GOT3 (cell line): ENCODE data around the gene TNS3.

Experiments
- DNase-seq: peaks from one replicate; lab custom pipeline; 2025; ENCODE audit warnings: mixed read lengths; lab: John Stamatoyannopoulos, UW

Gene TNS3

GRCh38 chr7:47485640-47486435 is 96.1 kb downstream of the TNS3 start:
- DNase-seq: no peak

DNA sequence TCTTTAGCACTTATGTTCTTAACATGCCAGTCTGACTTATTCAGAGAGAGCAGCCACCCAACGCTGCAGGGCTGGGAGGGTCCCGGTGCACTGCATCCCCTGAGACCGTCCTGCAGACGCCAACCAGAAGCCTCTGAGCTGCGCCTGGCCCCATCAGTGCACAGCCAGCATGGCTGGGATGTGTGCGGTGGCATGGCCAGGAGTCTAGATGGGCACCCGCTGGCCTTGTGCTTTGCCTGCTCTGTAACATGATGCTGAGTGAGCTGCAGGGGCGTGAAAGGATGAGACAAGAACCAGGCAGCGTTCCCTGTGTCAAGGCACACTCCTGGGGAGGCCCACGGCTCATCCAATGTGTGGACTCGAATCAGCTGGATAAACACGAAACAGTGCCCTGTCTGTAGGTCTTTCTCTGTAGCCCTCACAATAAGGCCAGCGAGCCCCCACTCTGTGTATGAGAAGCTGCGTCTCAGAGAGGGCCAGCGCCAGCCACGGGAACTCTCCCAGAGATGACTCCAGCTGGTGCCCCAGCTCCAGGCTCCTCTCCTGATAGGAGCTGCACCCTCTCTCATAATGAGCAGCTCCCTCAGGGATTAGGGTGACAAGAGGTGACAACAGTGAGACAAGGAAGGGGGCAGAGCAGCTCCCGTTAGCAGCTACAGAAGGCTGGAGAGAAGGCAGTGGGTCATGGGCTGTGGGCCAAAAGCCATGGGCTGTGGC is 96.8 kb downstream of the TNS3 start:
- DNase-seq: no peak

DNA sequence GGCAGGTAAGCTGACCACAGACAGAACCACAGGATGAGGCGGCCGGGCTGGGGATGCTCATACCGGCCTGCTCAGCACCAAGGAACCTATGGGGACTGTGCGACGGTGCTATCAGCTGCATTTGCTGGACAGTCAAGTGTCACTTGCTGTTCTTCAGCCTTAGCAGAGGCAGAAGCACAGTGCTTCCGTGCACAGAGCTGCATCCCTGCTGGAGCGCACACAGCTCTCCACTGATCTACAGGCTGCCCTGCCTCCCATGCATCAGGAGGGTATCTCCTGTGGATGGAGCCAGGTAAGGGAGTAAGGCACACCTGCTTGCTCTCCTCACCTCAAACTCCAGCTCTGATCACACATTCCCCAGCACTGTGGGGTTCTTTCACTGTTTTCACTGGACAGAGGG is 97.5 kb downstream of the TNS3 start:
- DNase-seq: no peak

- DNase-seq: no peak
These were observed 98.2 kb downstream of the TNS3 start for GRCh38 chr7:47483604-47484273.

DNA sequence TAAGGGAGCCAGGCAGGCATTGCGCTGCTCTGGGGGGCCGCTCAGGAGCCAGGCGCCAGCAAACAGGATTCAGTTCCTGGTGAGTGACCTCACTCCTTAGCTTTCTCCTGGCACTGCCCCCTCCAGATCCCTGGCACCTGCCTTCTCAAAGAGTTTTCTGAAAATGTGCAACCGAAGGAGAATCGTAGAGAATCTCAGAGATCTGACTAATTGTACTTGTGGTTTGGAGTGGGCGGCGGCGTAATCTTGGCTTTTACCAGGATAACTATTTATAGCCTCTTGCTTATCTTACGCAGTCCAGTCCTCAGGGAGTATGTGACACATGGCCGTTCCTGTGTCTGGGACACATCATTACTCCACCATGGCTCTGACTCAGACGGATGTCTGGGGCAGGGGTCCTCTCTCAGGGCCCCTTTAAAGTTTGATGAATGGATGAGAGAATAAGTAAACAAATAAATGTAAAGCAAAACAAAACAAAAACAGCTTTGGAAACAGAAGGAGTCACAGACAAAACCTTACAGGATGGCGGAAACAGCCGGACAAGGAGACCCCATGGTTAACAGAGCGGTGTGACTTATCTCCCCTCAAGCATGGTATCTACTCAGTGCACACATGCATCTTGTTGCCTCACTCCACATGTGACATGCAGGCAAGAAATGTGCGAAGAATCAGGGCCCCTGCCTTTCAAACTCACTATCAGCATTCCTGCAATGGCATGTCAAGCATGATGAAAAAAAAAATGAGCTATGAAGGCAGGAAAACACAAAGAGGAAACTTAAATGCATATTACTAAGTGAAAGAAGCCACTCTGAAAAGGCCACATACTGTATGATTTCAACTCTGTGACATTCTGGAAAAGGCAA is 99.7 kb downstream of the TNS3 start:
- DNase-seq: no peak

- no peak for DNase-seq
These were observed 100.3 kb downstream of the TNS3 start for GRCh38 chr7:47481541-47482012.

DNA sequence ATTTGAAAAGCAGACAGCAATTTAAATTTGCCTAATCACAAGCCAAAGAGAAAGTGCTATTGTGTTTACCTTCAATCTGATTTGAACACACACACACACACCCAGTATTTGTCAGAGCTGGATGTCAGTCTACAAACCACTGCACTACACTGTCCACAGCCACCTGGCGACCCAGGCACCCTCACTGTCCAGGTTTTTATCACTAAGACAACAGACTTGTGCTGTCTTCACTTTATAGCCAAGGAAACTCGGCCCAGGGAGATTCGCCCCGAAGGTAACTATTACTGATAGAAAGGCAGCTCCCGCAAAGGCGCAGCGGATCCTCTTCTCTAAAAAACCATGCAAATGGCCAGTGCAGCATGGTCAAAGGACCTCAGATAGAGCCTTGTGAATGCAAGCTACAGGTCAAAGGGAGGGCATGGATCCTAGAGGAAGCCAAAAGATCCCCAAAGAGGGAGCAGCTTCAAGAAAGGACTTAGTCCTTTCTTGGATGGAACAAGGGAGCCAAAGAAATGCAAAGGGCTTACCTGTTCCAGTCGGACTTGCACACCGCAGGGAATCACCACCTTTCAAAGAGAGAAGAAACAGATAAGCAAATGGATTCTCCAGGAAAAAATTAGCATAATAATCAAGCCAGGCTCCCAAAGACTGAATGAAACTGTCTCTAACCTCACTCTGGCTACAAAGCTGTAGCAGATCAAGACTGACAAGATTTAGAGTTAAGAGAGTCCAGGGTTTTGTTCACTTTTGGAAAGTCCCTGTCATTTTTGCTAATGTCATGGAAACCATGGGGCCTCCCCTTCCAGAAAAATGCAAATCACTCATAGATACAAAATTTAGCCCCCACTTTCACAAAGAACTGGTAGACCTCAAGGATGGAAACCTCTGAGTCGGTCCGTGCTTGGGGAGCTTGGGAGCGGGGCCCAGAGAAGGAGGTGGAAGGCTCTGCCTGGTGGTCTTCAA is 101.1 kb downstream of the TNS3 start:
- DNase-seq: no peak

DNA sequence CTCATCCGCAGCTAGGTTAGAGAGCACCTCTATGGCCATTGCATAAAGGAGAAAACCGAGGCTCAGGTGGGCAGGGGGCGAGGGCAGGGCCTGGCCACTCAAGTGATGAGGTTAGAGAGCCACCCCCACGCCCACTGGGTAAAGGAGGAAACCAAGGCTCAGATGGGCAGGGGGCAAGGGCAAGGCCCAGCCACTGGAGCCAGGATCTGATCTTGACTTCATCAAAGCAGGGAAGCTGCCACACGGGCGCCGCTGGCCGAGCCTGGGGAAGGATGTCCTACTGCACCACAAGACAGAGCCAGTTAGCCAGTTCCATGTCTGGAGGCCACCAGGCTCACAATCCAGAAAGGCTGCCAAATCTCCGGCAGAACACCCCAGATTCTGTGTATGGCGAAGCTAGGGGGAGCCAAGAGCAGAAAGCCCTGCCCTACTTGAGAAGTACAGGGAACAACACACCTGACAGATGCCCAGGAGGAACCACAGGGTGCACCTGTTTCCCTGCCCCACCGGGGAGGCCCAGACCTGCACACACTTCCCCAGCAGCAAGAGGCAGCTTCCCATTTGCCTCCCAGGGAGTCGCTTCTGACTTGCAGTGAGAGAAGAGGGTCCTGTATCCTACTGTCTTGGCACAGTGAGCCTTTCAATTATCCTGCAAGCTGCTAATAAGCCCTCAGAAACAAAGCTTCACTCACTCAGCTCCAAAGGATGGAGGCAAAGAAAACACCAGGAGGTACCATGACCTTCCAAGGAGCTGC is 101.9 kb downstream of the TNS3 start:
- no peak for DNase-seq

DNA sequence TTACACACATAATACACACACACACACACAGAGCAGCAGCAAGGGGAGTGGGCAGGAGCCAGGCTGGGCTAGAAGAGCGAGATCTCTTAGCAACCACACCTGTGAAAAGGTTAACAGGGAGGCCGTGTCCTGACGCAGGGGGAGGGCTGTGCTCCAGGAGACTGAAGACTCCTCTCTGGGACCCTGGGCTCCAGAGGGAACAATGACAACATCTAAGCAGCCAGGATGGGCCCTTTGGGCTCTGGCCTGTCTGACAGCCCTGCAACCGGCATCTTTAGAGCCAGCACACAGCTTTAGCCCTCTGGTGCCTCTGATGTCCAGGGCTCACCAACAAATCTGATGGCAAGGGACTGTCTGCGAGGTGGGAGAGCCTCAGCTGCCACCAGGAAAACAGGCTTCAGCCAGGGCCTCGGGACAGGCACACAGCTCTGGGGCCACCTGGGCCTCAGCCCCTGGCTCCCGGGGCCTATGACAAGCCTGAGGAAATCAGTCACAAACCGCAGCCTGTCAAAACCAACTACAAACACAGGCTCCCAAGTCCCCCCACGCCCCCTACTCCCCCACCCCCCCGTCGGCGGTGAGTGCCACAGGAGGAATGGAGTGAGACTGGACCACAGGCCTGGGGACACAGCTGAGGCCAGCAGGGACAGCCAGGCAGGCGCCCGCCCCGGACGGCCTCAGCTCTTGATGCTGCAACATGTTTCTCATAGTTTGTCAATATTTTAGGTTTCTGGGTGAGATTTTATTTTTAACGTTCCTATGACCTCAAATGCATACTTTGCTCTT is 102.8 kb downstream of the TNS3 start:
- no peak for DNase-seq

DNA sequence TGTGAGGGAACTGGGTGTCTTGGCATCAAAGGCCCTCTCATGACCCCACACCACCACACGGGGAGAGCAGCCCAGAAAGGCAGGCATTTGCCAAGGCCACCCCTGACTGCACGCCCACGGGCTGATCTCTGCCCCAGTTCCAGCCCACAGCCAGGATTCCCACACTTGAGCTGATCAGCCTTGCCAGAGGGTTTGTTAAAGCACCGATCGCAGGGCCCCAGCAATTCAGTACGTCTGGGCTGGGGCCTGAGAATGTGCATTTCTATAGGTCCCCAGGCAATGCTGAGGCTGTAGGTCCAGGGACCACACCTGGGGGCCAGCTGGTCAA is 103.9 kb downstream of the TNS3 start:
- DNase-seq: no peak

GRCh38 chr7:47477191-47478016 is 104.5 kb downstream of the TNS3 start:
- DNase-seq: no peak

DNA sequence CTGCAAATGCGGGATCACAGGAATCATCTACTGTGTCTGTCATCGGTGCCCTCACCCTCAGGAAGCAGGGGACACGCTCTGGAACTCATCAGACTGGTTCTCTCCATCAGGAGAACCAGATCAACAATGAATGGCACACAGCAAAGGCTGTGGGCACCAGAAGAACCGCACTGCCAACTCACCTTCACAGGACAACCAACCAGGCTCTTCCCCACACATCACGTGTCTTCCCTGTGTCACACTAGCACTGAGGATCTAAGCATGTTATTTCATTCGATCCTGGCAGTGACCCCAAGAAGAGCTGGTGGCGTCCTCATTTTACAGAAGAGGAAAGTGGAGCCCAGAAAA is 106.1 kb downstream of the TNS3 start:
- no peak for DNase-seq

- DNase-seq: peak; percentile 76
These were observed 106.7 kb downstream of the TNS3 start for GRCh38 chr7:47474937-47475879.

DNA sequence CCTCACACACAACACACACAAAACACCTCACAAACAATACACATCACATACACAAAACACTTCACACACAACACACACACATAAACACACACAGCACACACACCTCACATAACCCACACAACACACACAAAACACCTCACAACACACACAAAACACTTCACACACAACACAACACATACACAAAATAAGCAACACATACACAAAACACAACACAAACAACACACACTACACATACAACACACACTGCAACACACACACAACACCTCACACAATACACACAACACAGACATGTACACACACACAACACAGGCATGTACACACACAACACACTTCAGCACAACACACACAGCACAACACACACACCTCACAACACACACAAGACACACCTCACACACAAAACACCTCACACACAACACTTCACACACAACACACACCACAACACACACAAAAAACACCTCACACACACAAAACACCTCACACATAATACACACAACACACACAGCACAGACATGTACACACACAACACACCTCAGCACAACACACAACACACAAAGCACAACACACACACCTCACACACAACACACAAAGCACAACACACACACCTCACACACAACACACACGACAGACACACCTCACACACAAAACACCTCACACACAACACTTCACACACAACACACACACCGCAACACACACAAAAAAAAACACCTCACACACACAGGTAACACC is 107.5 kb downstream of the TNS3 start:
- DNase-seq: no peak

DNA sequence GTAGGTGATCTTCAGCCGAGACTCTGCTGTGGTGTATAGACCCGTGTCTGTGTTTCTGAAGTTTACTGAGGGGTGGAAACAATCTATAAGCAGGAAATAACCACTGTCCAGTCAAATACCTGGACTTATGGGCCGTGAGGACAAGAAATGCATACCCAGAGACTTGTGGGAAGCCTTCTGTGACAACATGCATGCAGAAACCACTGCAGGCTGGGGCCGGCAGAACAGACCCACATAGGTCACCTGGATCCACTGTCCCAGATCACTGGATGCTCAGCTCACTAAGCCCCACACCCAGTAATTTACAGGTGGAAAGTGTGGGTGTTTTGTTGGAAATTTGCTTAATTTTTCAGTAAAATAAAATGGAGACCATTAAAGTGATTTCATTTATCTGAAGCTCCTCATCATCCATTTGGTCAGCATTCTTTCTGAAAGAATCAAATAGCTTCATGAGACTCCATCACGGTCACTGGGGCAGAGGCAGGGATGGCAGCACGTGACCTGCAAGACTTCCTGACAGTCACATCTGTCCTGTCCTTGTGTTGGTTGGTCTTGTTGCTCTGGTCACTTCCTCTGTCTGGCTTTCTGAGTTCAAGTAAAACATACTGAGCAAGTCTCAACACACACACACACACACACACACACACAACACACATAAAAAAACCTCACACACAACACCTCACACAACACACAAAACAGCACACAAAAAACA is 108.3 kb downstream of the TNS3 start:
- no peak for DNase-seq
